Activated naive CD4-positive, alpha-beta T cell treated with anti-CD3 and anti-CD28 coated beads for 36 hours (primary cell): ENCODE measurements around the gene NCAPH2. TPM values are rescaled to one million over a fixed set of nuclear protein-coding genes. Genes with fewer than 3 reads are reported as not detected.
A peak's percentile ranks its signal among the peaks of the same experiment; 100 is the strongest.

ENCODE experiments used
- CTCF ChIA-PET: fragments of 350-600 bp; sonication (Branson Sonifier 250); formaldehyde crosslinking; loops from one replicate; lab custom pipeline; 2021; ENCODE audit warnings: antibody characterized with exemption; lab: Charles Lee
- DNase-seq: peaks from one replicate; pipeline ENCODE4 v3.0.0-alpha.2; 2020
- H3K27ac Mint-ChIP-seq: one replicate; pipeline ENCODE4 v1.8.0; 2021; ENCODE audit warnings: mild to moderate bottlenecking, mixed read lengths
- H3K27me3 Mint-ChIP-seq: one replicate; pipeline ENCODE4 v1.8.0; 2021; ENCODE audit warnings: low read depth, mixed read lengths
- H3K36me3 Mint-ChIP-seq: one replicate; pipeline ENCODE4 v1.8.0; 2021; ENCODE audit warnings: low read depth, mixed read lengths
- H3K4me1 Mint-ChIP-seq: one replicate; pipeline ENCODE4 v1.8.0; 2021; ENCODE audit warnings: low read depth, mixed read lengths
- H3K4me3 Mint-ChIP-seq: one replicate; pipeline ENCODE4 v1.8.0; 2021; ENCODE audit warnings: mild to moderate bottlenecking, moderate library complexity, mixed read lengths
- H3K9me3 Mint-ChIP-seq: one replicate; pipeline ENCODE4 v1.8.0; 2021; ENCODE audit warnings: mixed read lengths
- intact Hi-C: fragments of 100-400 bp; cut with micrococcal nuclease; formaldehyde crosslinking; loops from one replicate; pipeline ENCODE4 v1.15.1; 2023
- total RNA-seq, 2 experiments: library from RNA; stranded (reverse); gene quantifications; one replicate each; pipeline ENCODE4 v1.2.3, GENCODE V29; 2021

NCAPH2 gene
- total RNA-seq, 2 experiments from 2014 or later = 104 to 115 TPM

DNA sequence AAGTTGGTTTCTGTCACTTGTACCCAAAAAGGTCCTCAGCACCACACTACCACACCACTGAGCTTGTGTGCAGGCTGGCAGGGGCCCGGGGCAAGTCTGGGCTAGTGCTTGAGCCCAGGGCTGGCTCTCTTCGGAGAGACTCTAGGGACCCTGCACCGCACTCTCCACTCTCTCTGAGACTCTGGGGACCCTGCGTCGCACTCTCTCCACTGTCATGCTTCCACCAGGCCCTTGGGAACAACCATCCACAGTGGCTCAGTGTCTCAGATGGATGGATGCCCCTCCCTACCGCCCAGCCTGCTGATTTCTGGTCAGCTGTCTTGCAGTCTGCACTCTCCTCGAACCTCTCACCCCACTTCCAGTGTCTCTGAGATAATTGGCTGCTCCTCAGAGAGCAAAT, 31.2 kb upstream of the NCAPH2 start:
- H3K27ac Mint-ChIP-seq = peak overlapping the region; percentile 60
- no peak for DNase-seq
- no peaks in the 10 kb centered on the region for H3K9me3 Mint-ChIP-seq
- H3K4me1 Mint-ChIP-seq = peaks cover 28% of the 10 kb centered on the region
- intact Hi-C loops = loop anchor here (10.0 kb wide), 1 partner anchor 232 kb away; the partner anchor contains the start of gene TUBGCP6
- H3K4me3 Mint-ChIP-seq = no peak overlapping the region
- H3K36me3 Mint-ChIP-seq = no peaks in the 10 kb centered on the region
- CTCF ChIA-PET = interaction anchor here (0.6 kb wide), 1 partner anchor 49 kb away, joined by 4 read pairs; the partner anchor contains the start of gene SCO2
- H3K27me3 Mint-ChIP-seq = peaks cover 8% of the 10 kb centered on the region

DNA sequence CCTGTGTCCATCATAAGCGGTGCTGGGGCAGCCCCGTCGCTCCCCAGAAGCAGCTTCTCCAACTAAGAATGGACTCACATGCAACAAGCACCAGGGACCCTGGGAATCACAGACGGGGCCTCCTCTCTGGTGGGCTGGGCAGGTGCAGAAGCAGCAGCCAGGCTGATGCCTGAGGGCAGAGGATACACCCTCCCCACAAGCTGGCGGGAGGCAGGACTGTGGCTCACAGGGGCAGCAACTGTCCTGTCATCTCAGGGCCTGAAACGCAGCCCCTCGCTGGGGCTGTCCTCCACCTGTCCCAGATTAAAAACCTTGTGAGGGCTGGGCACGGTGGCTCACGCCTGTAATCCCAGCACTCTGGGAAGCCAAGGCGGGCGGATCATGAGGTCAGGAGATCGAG, 30.1 kb upstream of the NCAPH2 start:
- Mint-ChIP-seq H3K9me3 (no peaks in the 10 kb centered on the region), H3K4me1 (peaks cover 18% of the 10 kb centered on the region), H3K36me3 (no peaks in the 10 kb centered on the region), H3K27ac (no peak overlapping the region), H3K4me3 (no peak overlapping the region), H3K27me3 (peaks cover 8% of the 10 kb centered on the region)
- intact Hi-C loops = loop anchor here (10.0 kb wide), 1 partner anchor 233 kb away; the partner anchor contains the start of gene TUBGCP6
- CTCF ChIA-PET = no interaction called here
- DNase-seq = no peak

- Mint-ChIP-seq H3K27me3 (peaks cover 8% of the 10 kb centered on the region), H3K36me3 (no peaks in the 10 kb centered on the region), H3K27ac (no peak overlapping the region), H3K9me3 (no peaks in the 10 kb centered on the region), H3K4me1 (peaks cover 5% of the 10 kb centered on the region), H3K4me3 (peak overlapping the region; percentile 61)
- DNase-seq = no peak
- intact Hi-C loops = loop anchor here (10.0 kb wide), 1 partner anchor 235 kb away; the partner anchor contains the start of gene TUBGCP6
- CTCF ChIA-PET = interaction anchor here (1.1 kb wide), 1 partner anchor 9 kb away, joined by 4 read pairs; no protein-coding TSS in a partner anchor
Observed at GRCh38 chr22:50479721-50480120, 28.3 kb upstream of the NCAPH2 start.

DNA sequence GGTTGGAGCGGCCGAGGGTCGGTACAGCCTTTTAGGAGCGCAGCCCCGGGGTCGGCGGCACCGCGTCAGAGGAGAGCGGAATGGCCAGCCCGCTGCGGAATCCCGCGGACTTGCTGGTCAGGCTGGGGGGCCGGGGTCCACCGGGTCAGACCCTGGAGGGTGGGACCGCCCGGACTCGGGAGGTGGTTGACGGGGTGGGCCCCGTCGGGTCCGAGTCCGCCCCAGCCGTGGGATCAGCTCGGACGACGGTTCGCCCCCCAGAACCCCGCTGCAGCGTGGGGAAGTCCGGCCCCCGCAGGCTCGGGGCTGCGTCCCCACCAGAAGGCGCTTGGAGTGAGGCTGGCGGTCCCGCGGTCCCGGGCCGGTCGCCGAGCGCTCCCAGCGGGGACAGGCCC, 27.0 kb upstream of the NCAPH2 start:
- Mint-ChIP-seq H3K9me3 (no peaks in the 10 kb centered on the region), H3K36me3 (no peaks in the 10 kb centered on the region), H3K4me1 (peaks cover 6% of the 10 kb centered on the region), H3K4me3 (peak overlapping the region; percentile 61), H3K27ac (no peak overlapping the region), H3K27me3 (peaks cover 8% of the 10 kb centered on the region)
- CTCF ChIA-PET = no interaction called here
- no peak for DNase-seq
- intact Hi-C loops = no loop called here

- no peaks in the 10 kb centered on the region for H3K9me3 Mint-ChIP-seq
Observed at GRCh38 chr22:50481440-50482106, 26.5 kb upstream of the NCAPH2 start, which contains the start of gene ADM2. TSS of gene ADM2 (plus strand) at chr22:50481543. CDS start at chr22:50481848, 305 bp downstream.

GRCh38 chr22:50482107-50483074, 25.6 kb upstream of the NCAPH2 start:
- no peaks in the 10 kb centered on the region for H3K36me3 Mint-ChIP-seq
- peaks cover 6% of the 10 kb centered on the region for H3K4me1 Mint-ChIP-seq
- H3K27me3 Mint-ChIP-seq = peaks cover 8% of the 10 kb centered on the region
- DNase-seq = no peak
- no peak overlapping the region for H3K27ac Mint-ChIP-seq
- no peaks in the 10 kb centered on the region for H3K9me3 Mint-ChIP-seq
- intact Hi-C loops = no loop called here
- H3K4me3 Mint-ChIP-seq = peak overlapping the region; percentile 80
- CTCF ChIA-PET = interaction anchor here (0.9 kb wide), 1 partner anchor 9 kb away, joined by 3 read pairs; no protein-coding TSS in a partner anchor

More at GRCh38 chr22:50481440-50482106, 26.5 kb upstream of the NCAPH2 start, which contains the start of gene ADM2:
- Mint-ChIP-seq H3K36me3 (no peaks in the 10 kb centered on the region), H3K4me1 (peaks cover 7% of the 10 kb centered on the region), H3K27me3 (peaks cover 8% of the 10 kb centered on the region), H3K27ac (no peak within 1 kb of the TSS), H3K4me3 (peak within 1 kb of the TSS; percentile 80)
- intact Hi-C loops = no loop called here
- CTCF ChIA-PET = no interaction called here
- peak; percentile 81 for DNase-seq

DNA sequence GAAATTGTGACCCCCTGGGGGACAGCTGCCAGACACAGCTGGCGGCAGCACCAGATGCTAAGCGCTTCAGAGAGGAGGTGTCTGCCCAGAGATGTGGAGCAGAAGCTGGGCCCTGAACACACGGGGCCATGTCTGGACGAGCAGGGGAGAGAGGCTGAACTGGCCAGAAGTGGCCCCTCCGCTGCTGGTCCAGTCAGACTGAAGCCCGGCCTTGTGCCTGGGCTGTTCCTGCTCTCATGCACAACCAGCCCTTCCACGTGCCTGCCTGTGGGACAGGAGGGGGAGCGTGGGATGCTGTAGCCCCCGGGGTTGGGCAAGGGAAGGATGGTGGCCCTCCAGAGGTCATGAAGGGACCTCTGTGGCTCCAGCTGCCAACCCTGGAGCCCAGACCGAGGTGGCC, 24.9 kb upstream of the NCAPH2 start:
- intact Hi-C loops = no loop called here
- no peak for DNase-seq

GRCh38 chr22:50483556-50483955, 24.5 kb upstream of the NCAPH2 start:
- Mint-ChIP-seq H3K27ac (no peak overlapping the region), H3K4me1 (peaks cover 6% of the 10 kb centered on the region), H3K27me3 (peaks cover 8% of the 10 kb centered on the region), H3K4me3 (no peak overlapping the region), H3K36me3 (no peaks in the 10 kb centered on the region), H3K9me3 (no peaks in the 10 kb centered on the region)
- DNase-seq = no peak
- CTCF ChIA-PET = interaction anchor here (0.6 kb wide), 2 partner anchors 12 to 156 kb away, joined by 3 to 4 read pairs; no protein-coding TSS in a partner anchor
- intact Hi-C loops = no loop called here

More for the DNA sequence above, 24.9 kb upstream of the NCAPH2 start:
- Mint-ChIP-seq H3K27me3 (peaks cover 8% of the 10 kb centered on the region), H3K9me3 (no peaks in the 10 kb centered on the region), H3K36me3 (no peaks in the 10 kb centered on the region), H3K27ac (no peak overlapping the region), H3K4me1 (peaks cover 6% of the 10 kb centered on the region), H3K4me3 (peak overlapping the region; percentile 45)
- CTCF ChIA-PET = interaction anchor here (0.9 kb wide), 1 partner anchor 10 kb away, joined by 3 read pairs; no protein-coding TSS in a partner anchor

DNA sequence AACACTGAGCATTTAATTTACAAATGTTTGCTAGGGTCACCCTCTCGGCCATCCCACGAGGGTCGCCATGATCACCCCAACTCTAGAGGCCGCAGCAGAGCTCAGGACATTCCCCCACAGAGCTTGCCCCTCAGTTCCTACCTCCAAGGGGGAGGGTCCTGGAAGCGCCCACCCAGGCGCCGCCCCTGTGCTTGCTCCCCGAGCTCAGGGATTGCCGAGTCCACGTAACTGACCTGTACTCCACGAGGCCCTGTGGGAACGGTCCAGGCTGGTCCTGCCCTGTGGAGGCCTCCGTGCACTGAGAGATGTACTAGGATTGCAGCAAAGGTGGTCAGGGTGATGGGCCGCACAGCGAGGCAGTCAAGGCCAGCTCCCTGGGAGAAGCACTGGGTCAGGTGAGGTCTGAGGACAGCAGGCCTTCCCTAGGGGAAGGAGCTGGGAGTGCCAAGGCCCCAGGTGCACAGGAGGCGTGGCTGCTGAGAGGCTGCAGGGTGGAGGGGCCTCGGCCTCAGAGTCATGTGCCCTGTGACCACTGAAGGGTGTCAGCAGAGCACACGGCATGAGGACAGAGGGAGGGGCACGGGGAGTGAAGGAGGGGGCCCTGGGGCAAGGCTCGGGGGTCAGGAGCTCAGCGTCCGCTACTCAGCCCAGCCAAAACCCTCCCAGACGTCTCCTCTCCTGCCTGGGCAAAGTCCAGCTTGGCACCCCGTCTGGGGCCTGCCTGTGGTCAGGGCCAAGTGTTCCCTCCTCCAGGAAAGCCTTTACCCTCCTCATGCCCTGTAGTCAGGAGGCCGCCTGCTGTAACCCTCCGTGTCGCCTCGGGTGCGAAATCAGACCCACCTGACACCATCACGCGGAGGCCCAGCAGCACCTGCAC, 23.8 kb upstream of the NCAPH2 start:
- intact Hi-C loops = no loop called here
- no peaks in the 10 kb centered on the region for H3K9me3 Mint-ChIP-seq
- no peaks in the 10 kb centered on the region for H3K36me3 Mint-ChIP-seq
- H3K27me3 Mint-ChIP-seq = peaks cover 8% of the 10 kb centered on the region
- no peak overlapping the region for H3K4me3 Mint-ChIP-seq
- peaks cover 6% of the 10 kb centered on the region for H3K4me1 Mint-ChIP-seq
- no peak overlapping the region for H3K27ac Mint-ChIP-seq
- CTCF ChIA-PET = interaction anchor here (0.6 to 1.0 kb wide), 5 partner anchors 11 to 156 kb away, joined by 3 to 4 read pairs (median 3); no protein-coding TSS in a partner anchor
- no peak for DNase-seq

DNA sequence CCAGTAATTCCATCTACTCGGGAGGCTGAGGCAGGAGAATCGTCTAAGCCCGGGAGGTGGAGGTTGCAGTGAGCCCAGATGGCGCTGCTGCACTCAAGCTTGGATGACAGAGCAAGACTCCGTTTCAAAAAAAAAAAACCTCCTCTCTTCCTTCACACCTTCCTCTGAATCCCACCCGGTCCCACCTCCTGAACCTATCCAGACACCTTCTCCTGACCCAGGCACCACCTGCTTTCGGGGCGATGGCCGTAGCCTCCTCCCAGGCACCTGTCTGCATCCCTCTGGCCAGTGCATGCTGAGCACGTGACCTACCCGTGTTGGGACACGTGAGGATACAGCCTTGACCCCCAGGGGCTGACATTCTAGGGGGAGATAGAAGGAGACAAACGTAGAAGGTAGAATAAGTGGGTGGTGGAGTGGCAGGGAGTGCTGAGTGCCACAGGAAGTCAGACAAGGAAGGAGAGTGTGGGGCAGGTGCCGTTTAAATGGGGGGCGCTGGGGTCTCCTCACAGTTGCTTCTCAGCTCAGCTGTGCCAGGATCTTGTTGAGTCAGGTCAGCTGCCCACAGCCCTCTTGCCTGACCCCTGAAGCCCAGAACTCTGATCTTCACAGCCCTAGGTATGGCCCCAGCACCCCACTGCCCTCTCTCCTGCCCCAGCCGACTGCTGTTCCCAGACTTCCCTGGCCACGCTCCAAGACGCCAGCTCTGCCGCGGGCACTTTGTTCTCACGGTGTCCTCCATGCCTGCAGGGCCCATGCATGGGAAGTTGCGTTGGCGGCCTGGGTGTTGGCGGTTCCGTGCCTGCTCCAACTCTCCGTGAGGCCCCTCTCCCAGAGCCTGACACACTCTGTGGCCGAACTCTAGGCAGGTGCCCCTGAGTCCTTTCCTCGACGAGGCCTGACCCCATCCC, 22.5 kb upstream of the NCAPH2 start:
- DNase-seq = no peak
- CTCF ChIA-PET = interaction anchor here (0.7 to 1.3 kb wide), 4 partner anchors 12 to 156 kb away, joined by 3 to 4 read pairs (median 4); no protein-coding TSS in a partner anchor
- no peak overlapping the region for H3K4me3 Mint-ChIP-seq
- peaks cover 4% of the 10 kb centered on the region for H3K4me1 Mint-ChIP-seq
- no peaks in the 10 kb centered on the region for H3K36me3 Mint-ChIP-seq
- intact Hi-C loops = no loop called here
- H3K9me3 Mint-ChIP-seq = no peaks in the 10 kb centered on the region
- peak overlapping the region; percentile 30 for H3K27ac Mint-ChIP-seq
- no peaks in the 10 kb centered on the region for H3K27me3 Mint-ChIP-seq
